SKM-1 (cell line): ENCODE data around the gene SFT2D3.

ENCODE experiments used
- DNase-seq: peaks from one replicate; lab custom pipeline; 2025; ENCODE audit not compliant: unreplicated experiment; lab: John Stamatoyannopoulos, UW

The SFT2D3 gene

GRCh38 chr2:127706215-127706990, 5.1 kb downstream of the SFT2D3 start:
- DNase-seq = no peak

DNA sequence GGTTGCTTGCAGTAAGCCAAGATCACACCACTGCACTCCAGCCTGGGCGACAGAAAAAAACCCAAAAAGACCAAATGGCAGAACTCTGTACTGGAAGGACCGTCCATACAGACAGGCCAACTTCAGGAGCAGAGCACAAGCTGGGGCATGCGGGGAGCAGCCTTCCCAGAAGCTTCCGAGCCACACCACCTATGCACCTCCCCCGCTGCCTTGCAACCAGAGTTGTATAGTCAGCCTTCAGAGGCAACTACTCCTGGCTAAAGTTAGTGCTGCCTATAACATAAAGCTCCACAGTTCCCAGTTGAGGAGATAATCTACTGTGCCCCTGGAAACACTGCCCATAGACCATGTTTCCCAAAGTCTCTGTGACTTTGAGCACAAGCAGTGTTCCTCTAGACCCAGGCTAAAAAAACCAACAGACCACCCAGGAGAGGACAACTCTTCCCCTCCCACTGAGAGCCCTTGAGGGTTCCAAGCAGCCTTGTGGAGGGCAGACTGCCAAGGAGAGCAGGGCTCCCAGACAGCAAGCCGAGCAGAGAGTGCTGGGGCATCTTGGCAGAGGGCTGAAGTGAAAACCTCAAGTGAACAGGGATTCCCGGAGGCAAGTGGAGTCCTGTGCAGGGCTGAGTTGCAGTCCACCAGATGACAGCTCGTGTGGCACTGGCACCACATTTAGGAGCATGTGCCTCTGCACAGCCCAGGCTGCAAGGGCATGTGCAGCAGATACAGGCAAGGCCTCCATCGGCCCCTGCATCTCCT, 6.8 kb downstream of the SFT2D3 start:
- DNase-seq = no peak

GRCh38 chr2:127709336-127709735, 8.0 kb downstream of the SFT2D3 start:
- no peak for DNase-seq

DNA sequence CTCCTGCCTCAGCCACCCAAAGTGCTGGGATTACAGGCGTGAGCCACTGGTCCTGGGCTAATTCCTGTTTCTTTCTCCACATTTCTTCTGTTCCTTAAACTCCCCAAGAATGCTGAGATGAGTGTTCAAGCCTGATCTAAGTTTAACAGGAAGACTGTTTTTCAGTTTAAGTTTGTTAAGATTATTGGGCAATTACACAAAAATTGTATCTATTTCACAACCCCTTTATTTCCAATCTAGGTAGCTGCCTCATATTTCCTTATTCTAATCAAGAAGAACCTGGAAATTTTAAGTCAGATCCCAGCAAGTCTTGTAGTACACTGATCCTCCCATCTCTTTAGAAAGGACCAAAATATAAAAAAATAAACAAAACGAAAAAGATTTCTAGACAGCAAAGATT, 11.7 kb downstream of the SFT2D3 start:
- no peak for DNase-seq

DNA sequence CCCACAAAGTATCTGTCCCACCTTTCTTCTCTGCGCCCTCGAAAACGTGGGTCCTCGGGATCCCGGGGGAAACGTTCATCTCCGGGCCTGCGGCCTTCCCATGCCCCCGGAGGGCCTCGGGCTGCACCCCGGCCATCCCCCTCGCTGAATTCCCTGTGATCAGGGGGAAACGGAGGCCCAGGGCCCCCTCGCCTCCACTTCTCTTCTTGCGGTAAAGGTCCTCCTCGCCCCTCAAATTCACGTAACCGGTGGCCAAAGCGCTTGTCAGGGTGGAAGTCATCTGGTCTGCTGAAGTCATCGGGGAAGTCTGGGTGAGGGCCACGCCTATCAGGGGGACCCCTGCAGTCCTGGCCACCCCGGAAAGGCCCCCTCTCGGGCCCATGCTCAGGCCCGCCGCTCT, 12.3 kb downstream of the SFT2D3 start:
- DNase-seq = no peak

DNA sequence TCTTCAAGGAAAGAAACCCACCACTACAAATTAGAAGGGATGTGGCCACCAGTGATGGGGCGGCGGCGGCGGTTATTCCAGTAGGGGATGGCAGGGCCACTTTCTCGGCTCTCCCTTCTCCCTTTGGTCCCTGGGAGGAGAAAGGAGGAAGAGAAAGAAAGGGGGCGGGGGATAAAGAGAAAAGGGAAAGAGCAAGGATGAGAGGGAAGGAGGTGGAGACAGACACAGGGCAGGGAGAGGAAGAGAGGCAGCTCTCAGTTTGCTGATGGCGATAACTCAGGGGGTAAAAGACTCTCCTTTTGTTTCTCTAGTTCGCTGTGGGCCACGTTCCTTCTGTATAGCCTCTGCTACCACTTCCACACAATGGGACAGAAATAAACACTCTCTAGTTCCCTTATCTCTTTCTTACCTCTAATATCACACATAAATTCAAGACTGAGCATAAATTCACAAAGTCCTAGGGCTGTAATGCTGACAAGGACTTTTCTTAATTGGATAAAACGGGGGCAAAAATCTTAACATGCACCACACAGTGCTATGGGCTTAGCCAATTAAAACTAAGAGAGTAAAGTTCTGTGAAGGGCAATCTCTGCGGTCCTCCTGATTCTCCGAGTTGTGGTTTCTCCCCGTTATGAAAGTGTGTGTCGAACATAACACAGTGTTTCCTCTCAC, 14.6 kb downstream of the SFT2D3 start:
- no peak for DNase-seq

DNA sequence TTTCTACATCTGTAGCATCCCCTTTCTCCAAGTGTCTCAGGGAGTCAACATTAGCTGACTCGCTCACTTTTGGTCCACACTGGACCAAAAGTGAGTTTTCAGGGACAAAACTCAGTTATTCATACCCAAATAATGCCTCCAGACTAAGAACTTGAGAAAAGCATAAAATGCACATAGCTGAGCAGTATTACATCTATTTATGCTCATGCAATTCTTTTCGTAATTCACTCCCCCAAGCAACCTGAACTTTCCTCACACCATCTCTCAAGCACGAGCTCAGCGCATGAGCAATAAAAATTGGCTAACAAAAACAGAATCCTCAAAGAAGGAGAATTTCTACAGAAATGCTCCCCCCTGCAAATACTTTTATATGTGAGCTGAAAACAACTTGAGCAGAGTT, 17.0 kb downstream of the SFT2D3 start:
- DNase-seq = no peak

DNA sequence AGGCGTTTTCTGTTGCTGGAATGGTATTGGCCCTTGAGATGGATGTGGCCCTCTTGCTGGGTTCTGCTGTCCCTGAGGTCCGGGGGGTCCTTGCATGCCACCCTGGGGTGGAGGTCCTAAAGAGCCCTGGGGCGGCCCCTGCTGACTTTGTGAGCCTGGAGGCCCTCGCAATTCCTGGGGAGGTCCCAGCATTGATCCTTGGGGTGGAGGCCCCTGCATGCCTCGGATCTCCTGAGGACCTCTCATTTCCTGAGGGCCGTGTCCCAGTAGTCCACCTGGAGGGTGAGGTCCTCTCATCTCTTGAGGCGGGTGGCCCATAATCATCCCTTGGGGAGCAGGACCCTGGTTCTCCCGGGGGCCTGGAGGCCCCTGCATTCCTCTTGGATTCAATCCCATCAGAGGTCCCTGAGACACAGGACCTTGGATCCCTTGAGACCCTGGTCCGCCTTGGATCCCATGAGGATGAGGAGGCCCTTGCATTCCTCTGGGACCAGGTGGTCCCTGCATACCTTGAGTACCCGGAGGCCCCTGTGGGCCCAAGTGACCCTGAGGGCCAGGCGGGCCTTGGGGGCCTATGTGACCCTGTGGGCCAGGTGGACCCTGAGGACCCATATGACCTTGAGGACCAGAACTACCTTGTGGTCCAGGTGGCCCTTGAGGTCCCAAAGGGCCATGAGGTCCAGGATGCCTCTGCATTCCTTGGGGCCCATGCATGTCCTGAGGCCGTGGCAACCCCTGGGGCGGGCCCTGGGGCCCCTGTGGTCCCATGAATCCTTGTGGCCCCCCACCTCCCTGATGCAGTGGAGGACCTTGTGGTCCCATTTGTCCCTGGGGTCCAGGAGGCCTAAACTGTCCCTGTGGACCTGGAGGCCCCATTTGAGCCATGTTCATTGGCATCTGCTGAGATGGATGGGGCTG, 18.3 kb downstream of the SFT2D3 start:
- no peak for DNase-seq

DNA sequence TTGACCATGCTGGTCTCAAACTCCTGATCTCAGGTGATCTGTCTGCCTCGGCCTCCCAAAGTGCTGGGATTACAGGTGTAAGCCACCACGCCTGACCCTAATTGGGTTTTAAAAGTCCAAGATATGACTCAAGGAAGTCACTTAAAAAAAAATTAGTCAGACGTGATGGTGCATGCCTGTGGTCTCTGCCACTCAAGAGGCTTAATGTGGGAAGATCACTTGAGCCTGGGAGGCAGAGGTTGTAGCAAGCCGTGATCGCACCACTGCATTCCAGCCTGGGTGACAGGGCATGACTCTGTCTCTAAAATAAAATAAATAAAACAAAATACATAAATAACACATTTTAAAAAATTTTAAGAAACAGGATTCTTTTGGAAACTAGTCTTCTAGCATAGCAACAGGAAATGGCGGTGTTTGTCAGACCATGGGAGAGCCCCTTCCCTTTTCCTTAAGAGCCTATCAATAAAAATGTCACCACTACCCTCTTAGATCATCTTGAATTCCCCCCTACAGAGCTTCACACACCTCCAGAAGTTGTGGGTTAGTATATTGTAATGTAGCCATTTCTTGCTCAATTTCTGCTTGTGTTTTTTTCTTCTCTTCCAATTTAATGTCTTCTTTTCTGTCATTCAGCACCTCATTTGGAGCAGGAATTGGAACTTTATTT, 20.1 kb downstream of the SFT2D3 start:
- DNase-seq = no peak

GRCh38 chr2:127721978-127722355, 20.7 kb downstream of the SFT2D3 start:
- no peak for DNase-seq

DNA sequence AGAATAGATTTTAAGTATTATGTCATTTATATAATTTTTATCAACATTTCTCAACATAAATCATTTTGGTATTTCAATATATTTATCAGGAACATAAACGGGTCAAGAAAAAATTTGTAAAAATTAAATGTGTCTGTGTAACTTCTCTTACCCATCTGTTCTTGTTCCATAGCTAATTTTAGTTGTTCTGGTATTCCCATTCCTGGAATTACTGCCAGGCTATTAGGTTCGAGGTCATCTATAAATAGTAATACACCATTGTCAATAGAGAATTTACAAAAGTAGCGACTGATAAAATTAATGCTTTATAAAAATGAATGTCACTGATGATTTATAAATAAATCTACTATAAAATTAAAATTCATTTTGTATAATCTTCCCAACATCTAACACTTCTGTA, 21.5 kb downstream of the SFT2D3 start:
- DNase-seq = no peak

DNA sequence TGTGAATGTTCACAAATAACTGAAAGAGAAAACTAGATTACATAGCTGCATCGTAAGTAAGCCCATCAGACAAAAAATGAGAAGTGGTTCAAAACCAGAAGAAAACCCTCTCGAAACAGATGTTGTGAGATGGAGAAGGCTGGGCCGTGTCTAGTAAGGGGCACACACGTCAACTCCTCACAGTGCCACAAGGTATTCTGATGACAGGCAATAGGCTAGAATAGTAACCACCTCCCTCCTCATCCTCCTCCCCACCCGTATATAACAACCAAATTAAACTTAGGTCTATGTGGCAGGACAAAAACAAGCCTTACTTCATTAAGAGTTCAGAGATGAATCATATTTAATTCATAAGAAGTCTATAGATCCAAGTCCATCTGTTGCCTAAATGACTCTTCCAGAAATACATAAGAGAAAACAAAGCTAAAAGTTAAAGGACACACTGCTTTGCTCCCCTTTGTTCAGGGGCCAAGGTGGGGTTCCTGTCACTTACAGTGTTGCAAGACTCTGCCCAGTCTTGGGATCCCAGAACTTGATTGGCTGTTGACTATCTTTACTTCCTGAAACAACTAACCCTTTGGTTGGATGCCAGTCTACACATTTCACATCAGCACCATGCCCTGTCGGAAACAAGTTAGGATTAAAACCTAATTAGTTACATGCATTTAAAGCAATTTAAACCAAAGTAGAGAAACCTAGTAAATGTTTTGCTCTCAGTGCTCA, 25.0 kb downstream of the SFT2D3 start:
- no peak for DNase-seq

DNA sequence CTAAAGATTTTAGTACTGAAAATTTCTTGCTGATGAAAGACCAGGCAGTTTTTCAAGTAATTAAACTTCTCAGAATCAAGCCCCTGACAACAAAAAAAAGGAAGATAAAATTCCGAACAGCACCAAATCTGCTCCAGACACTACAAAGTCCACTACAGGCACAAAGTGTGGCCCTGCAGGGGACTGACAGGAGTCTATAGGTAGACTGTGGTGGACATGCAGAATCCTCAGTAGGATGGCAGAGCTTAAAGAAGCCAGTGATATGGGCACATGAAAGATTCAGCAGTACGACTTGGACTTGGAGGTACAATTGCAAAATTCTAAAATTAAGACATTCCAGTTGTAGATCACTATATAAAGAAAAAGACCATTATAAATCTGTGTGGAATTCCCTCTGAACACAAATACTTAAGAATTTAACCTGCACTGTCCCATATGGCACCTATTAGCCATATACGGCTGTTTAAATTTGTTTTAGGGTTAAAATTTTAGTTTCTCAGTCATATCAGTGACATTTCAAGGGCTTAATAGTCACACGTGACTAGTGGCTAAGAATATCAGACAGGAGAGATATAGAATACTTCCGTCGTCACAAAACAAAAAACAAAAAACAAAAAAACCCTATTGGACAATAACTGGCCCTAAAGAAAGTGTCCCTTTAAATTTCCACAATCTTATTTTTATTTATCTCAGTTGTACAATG, 32.0 kb downstream of the SFT2D3 start:
- no peak for DNase-seq

DNA sequence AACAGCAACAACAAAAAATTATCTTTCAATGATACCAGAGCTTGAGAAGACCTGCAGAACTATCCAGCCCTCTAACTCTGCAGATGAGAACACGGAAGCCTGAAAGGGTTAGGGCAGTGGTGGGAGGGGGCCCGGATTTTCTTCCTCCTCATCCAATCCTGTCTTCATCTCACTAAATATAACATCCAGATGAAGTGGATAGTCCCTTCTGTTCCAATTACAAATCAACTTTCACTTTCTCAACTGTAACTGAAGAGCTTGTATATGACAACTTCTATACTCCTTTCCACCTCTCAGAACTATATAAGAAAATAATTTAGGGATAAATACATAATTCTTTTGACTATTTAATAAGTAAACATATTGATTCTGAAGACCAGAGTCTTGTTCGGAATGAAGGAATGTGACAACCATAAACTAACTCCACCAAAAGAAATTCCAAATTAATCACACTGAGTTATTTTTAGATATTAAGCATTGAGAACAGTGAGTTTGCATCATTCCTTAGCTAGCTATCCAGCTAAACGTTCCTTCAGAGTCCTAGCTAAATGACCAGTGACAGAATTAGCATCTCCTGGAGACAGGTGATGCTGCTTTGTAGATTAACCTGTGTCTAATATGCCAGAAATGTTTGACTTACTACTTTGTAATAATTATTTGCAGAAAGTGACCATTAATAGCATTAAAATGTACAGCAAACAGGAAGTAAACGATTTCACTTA, 32.7 kb downstream of the SFT2D3 start:
- no peak for DNase-seq

GRCh38 chr2:127735044-127735443, 33.7 kb downstream of the SFT2D3 start:
- DNase-seq = no peak

DNA sequence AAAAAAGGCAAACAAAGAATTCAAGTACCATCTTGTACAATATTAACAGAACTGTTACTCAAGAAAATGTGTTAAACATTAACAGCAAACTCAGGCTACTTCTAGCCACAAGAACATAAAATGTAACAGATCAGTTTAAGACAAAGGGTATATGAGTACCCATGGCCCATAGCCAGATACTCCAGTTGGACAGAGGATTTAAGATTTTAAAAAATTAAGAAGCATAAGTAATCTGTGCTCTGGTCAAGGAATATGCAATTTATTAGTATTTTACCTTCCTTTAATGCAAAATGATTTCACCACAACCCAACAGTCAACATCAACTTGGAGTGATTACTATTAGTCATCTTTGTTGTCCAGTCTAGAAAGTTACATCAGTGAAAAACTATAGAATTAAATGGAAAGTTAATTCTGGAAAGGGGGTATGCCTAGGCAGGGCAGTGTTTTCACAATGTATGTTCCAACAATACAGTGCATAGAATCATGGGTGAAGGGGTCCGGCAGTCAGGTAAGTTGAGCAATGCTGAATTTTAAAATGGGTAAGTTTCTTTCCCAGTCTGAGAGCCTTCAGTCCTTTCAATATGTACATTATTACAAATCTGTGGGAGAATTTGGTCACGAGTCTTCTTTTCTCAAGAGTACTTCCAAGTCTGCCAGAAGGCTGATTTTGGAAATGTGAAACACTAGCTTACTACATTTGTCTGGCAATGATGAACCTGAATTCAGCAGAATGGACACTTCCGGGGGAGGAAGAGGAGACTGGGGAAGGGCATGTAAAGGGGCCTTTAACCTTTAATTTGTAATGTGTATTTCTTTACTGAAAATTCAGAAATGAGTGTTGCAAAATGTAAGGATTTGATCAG, 34.5 kb downstream of the SFT2D3 start:
- no peak for DNase-seq

DNA sequence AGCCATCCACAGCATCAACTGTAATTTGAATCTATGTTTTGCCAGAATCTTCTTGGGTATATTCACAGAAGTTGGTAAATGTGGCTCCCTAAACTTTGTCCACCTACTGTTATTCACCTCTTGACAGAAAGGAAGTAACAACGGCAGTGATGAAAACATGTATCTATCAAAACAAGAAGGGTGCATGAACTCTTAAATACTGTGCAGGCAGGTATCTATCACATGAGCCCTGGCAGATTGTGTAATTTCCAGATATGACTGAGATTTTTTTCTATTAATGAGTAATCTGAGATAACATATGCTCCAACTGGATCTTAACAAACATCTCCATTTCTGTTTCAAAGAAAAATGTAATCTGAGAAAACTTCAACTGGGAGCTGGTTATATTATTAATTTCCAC, 36.6 kb downstream of the SFT2D3 start:
- DNase-seq = no peak

- DNase-seq = no peak
Measured at GRCh38 chr2:127739800-127740199, 38.5 kb downstream of the SFT2D3 start.
